GM12891 (cell line): ENCODE results near the gene PET100.

Experiments used
- POLR2A ChIP-seq: IDR thresholded peaks from 2 replicates; pipeline ENCODE4 v1.6.1; 2011; ENCODE audit warnings: low read depth, low read length, control low read depth
- POLR2AphosphoS5 ChIP-seq: IDR thresholded peaks from 2 replicates; pipeline ENCODE4 v1.6.1; 2011; ENCODE audit warnings: low read depth, low read length, control low read depth
- TAF1 ChIP-seq: IDR thresholded peaks from 2 replicates; pipeline ENCODE4 v1.6.1; 2011; ENCODE audit warnings: low read depth, low read length, control low read depth

DNA sequence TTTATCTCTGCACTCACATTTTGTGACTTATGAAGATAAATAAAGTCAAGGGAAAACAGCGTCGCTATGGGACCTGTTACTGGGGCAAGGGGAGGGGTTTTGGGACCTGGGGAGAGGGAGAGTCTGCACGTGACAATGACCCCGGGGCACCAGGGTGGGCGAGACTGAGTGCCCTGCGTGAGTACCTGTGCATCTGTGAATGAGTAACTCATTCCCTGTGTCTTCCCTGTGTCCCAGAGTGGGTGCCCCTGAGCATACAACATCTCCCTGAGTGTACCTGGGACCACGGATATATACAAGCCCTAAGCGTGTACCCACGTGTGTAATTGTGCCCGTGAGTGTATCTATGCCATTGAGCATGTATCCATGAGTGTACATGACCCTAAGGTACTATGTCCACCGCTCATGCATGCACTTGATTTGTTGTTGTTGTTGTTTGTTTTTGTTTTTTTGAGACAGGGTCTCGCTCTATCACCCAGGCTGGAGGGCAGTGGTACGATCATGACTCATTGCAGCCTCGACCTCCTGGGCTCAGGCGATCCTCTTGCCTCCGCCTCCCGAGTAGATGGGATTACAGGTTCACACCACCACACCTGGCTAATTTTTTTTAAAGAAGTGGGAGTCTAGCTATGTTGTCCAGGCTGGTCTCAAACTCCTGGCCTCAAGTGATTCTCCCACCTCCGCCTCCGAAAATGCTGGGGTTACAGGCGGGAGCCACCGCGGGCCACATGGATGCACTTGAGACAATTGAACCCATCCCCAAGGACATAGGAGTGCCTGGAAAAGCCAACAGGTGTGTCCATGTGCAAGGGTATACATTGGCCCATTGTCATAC is 50.4 kb downstream of the PET100 start:
- TF ChIP-seq POLR2A: no peak
- no peak for TF ChIP-seq POLR2AphosphoS5
- TF ChIP-seq TAF1: no peak
